ENCODE data around the gene PLA1A. TPM values are rescaled to one million over a fixed set of nuclear protein-coding genes. Genes with fewer than 3 reads are reported as not detected.
A peak's percentile ranks its signal among the peaks of the same experiment; 100 is the strongest.

Gene PLA1A
- total and polyA plus RNA-seq, 8 donors, result 0.95 to 3.6 (median 1.3) TPM

DNA sequence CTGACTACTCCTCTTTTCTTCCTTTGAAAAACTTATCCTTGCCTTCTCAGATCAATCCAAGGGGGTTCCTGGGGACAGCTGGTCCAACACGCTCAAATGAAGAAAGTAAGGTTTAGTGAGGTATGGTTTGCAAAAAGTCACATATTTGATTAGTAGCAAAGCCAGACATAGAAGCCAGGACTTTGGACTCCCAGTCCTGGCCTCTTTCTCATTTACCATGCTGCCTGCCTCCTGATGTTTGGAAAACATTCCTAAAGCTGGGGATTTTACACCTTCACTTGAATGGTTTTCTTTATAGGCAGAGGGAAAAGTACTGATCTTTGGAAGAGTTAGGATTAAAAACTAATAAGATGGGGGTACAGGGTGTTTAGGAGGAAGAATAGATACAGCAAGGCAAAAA, 48.1 kb downstream of the PLA1A start:
- WGBS, 2 donors, result 49 to 50% methylated on average over 1 of the region's 1 CpG
- Histone ChIP-seq H3K36me3 (no peaks in the 10 kb centered on the region), H3K4me1 (no peaks in the 10 kb centered on the region), H3K27ac (no peak overlapping the region), H3K27me3 (no peaks in the 10 kb centered on the region), H3K4me3 (no peak overlapping the region), H3K9me3 (no peaks in the 10 kb centered on the region)
- no peak for DNase-seq
- no peak for ATAC-seq
- intact Hi-C loops (cut with DNase I), result no loop called here
- no peak for TF ChIP-seq CTCF (IDR thresholded peaks at IDR 0.05)
- FAIRE-seq, result no peak

GRCh38 chr3:119647171-119647570, 49.5 kb downstream of the PLA1A start:
- 94 to 98% methylated on average over 2 of the region's 2 CpGs for WGBS, 2 donors
- H3K27ac ChIP-seq, result peak overlapping the region in 2 of 4 donors; percentile 15 to 62
- H3K27me3 ChIP-seq, result no peaks in the 10 kb centered on the region
- FAIRE-seq (no peak), ATAC-seq (no peak), DNase-seq (no peak)
- H3K36me3 ChIP-seq, result no peaks in the 10 kb centered on the region
- H3K4me1 ChIP-seq, result no peaks in the 10 kb centered on the region
- no peaks in the 10 kb centered on the region for H3K9me3 ChIP-seq
- no peak for TF ChIP-seq CTCF (IDR thresholded peaks at IDR 0.05)
- no peak overlapping the region for H3K4me3 ChIP-seq
- intact Hi-C loops (cut with DNase I), result no loop called here

- Histone ChIP-seq H3K36me3 (no peaks in the 10 kb centered on the region), H3K9me3 (no peaks in the 10 kb centered on the region), H3K27ac (peak overlapping the region in 3 of 4 donors; percentile 15 to 62 (median 16)), H3K27me3 (no peaks in the 10 kb centered on the region), H3K4me1 (no peaks in the 10 kb centered on the region), H3K4me3 (no peak overlapping the region)
- no peak for FAIRE-seq
- ATAC-seq, result peak in 3 of 4 donors; percentile 30 to 58 (median 52)
- no peak for TF ChIP-seq CTCF (IDR thresholded peaks at IDR 0.05)
- WGBS, 2 donors, result 61 to 63% methylated on average over 12 of the region's 12 CpGs
- intact Hi-C loops (cut with DNase I), result no loop called here
- DNase-seq, result no peak
Observed at GRCh38 chr3:119647843-119648575, 50.3 kb downstream of the PLA1A start.

- 40 to 55% methylated on average over 3 of the region's 3 CpGs for WGBS, 2 donors
- no peaks in the 10 kb centered on the region for H3K27me3 ChIP-seq
- H3K27ac ChIP-seq, result no peak overlapping the region
- no peaks in the 10 kb centered on the region for H3K36me3 ChIP-seq
- FAIRE-seq (no peak), DNase-seq (no peak), ATAC-seq (no peak)
- H3K9me3 ChIP-seq, result no peaks in the 10 kb centered on the region
- TF ChIP-seq CTCF (IDR thresholded peaks at IDR 0.05), result no peak
- no peak overlapping the region for H3K4me3 ChIP-seq
- intact Hi-C loops (cut with DNase I), result no loop called here
- H3K4me1 ChIP-seq, result no peaks in the 10 kb centered on the region
Observed at GRCh38 chr3:119649761-119650160, 52.1 kb downstream of the PLA1A start.

DNA sequence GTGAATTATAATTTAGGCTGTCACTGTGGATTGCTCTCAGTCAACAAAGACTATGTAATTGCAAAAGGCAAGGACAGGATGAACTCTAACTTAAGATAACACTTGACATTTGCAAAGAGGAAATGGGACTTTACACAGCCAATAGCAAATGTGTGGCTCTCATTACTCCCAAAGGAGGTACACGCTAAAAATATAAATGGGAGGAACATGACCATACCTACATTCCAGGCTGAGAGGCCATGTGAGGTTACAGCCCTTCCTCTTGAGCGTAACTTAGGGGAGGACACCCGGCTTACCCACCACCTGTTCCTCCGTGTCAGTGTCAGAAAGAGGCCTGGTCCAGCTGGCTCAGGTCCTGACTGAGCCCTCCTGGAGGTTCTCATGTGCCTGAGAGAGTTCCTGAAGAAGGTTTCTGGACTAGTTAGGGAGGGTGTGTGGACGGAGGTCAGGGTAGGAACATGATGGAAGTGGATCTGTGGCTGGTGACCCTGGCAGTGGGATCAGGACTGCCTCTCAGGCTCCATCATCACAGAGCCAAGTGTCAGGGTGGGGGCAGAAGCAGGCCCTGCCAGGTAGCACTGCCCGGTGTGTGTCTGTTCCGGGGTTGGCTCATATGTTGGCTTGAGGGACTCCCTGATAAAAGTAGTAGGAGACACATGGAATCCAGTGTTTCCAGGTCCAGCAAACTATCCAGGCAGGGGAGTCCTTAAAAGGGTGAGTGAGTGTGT, 54.8 kb downstream of the PLA1A start:
- no peak for DNase-seq
- FAIRE-seq, result no peak
- H3K36me3 ChIP-seq, result no peaks in the 10 kb centered on the region
- no peak overlapping the region for H3K27ac ChIP-seq
- H3K9me3 ChIP-seq, result no peaks in the 10 kb centered on the region
- intact Hi-C loops (cut with DNase I), result no loop called here
- WGBS, 2 donors, result 82 to 84% methylated on average over 7 of the region's 7 CpGs
- H3K27me3 ChIP-seq, result no peaks in the 10 kb centered on the region
- no peak for ATAC-seq
- no peak for TF ChIP-seq CTCF (IDR thresholded peaks at IDR 0.05)
- H3K4me3 ChIP-seq, result no peak overlapping the region
- no peaks in the 10 kb centered on the region for H3K4me1 ChIP-seq
